Activated T-cell treated with anti-CD3 and anti-CD28 coated beads, Interleukin-2, amount 50 U/mL, for 4 hours (primary cell): Measurements from ENCODE around the gene DGCR2. TPM values are rescaled to one million over a fixed set of nuclear protein-coding genes. Genes with fewer than 3 reads are reported as not detected.

Experiments
- ATAC-seq, 2 donors: fragments of 200-7000 bp; cut with Tn5 transposase; one replicate each; pipeline ENCODE4 v1.10.0; 2021
- DNase-seq: peaks from one replicate; pipeline ENCODE4 v3.0.0-alpha.2; 2020
- H3K27me3 Mint-ChIP-seq: one replicate; pipeline ENCODE4 v1.8.0; 2021; ENCODE audit warnings: low read depth, mixed read lengths
- H3K36me3 Mint-ChIP-seq: one replicate; pipeline ENCODE4 v1.8.0; 2022; ENCODE audit warnings: mixed read lengths; ENCODE audit not compliant: insufficient read depth
- H3K4me1 Mint-ChIP-seq: one replicate; pipeline ENCODE4 v1.8.0; 2021; ENCODE audit warnings: low read depth, mixed read lengths
- H3K4me3 Mint-ChIP-seq: one replicate; pipeline ENCODE4 v1.8.0; 2021; ENCODE audit warnings: mild to moderate bottlenecking, moderate library complexity, mixed read lengths
- H3K9me3 Mint-ChIP-seq: one replicate; pipeline ENCODE4 v1.8.0; 2021; ENCODE audit warnings: mixed read lengths
- total RNA-seq, 3 donors: library from RNA; stranded (reverse); gene quantifications; one replicate each; pipeline ENCODE4 v1.2.1, GENCODE V29; 2021

DGCR2 gene
- total RNA-seq, 3 donors from 2014 or later: 25.8 to 27.7 (median 27.0) TPM

DNA sequence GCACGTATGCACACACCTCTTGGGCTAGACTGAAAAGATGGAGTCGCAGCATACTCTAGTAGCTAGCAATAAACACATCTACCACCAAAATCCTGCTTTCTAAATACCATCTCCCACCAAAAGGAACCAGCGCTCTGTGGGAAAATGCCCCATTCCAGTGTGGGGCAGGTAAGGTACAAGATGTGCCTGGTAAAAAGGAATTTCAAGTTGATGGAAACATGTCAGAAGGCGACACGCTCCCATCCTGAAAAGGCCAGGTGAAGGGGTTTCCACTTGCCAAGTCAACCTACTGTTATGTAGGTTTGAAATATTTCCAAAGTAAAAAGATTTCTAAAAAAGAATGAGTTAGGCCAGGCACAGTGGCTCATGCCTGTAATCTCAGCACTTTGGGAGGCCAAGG is 8.8 kb downstream of the DGCR2 start:
- H3K9me3 Mint-ChIP-seq: no peaks in the 10 kb centered on the region
- H3K27me3 Mint-ChIP-seq: no peaks in the 10 kb centered on the region
- peaks cover 7% of the 10 kb centered on the region for H3K36me3 Mint-ChIP-seq
- ATAC-seq (no peak), DNase-seq (no peak)
- H3K4me3 Mint-ChIP-seq: no peak overlapping the region
- H3K4me1 Mint-ChIP-seq: peaks cover 76% of the 10 kb centered on the region

GRCh38 chr22:19111584-19111983 is 10.6 kb downstream of the DGCR2 start:
- Mint-ChIP-seq H3K27me3 (no peaks in the 10 kb centered on the region), H3K4me3 (no peak overlapping the region), H3K4me1 (peaks cover 74% of the 10 kb centered on the region), H3K36me3 (peaks cover 10% of the 10 kb centered on the region), H3K9me3 (no peaks in the 10 kb centered on the region)
- no peak for ATAC-seq
- no peak for DNase-seq

DNA sequence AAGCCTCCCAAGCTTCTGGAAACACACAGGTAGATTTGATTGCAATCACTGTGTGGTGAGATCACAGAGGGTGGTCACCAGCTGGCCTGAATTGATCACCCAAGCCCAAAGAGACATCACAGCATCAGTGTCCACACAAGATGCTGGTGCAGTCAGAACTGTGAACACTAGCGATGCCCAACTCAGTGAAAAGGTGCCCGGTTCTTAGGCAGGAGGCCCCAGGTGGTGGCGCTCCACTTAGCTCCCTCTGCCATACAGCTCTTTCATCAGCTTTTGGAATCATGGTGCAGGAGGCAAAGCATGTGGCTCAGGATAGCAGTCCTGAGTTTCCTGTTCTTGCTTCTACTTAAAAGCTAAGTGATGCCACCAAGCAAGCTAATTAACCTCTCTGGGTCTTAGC is 11.1 kb downstream of the DGCR2 start:
- no peaks in the 10 kb centered on the region for H3K9me3 Mint-ChIP-seq
- DNase-seq: no peak
- H3K36me3 Mint-ChIP-seq: peaks cover 10% of the 10 kb centered on the region
- H3K4me1 Mint-ChIP-seq: peaks cover 74% of the 10 kb centered on the region
- no peaks in the 10 kb centered on the region for H3K27me3 Mint-ChIP-seq
- H3K4me3 Mint-ChIP-seq: no peak overlapping the region
- ATAC-seq: no peak

DNA sequence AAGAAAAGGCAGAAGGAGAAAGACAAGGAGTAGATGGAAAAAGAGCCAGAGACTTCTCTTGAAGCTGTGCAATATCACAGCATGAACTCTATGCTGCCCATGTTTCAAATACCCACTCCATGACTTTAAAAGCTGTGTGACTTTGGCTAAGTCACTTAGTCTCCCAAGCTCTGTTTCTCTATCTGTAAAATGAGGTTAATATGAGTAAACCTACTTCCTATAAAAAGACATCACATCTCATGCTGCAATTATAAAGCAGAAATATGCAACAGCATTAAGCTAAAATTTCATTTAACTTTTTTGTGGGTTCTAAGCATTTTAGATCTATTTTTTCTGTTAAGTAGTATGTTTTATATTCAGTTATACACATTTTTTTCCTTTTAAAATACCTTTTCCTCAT is 11.6 kb downstream of the DGCR2 start:
- Mint-ChIP-seq H3K4me1 (peaks cover 74% of the 10 kb centered on the region), H3K27me3 (no peaks in the 10 kb centered on the region), H3K4me3 (no peak overlapping the region), H3K36me3 (peaks cover 7% of the 10 kb centered on the region), H3K9me3 (no peaks in the 10 kb centered on the region)
- DNase-seq (no peak), ATAC-seq (no peak)

GRCh38 chr22:19110064-19110458 is 12.2 kb downstream of the DGCR2 start:
- ATAC-seq: peak in 1 of 2 donors; percentile 7
- peaks cover 7% of the 10 kb centered on the region for H3K36me3 Mint-ChIP-seq
- peak overlapping the region; percentile 67 for H3K4me3 Mint-ChIP-seq
- no peaks in the 10 kb centered on the region for H3K27me3 Mint-ChIP-seq
- no peaks in the 10 kb centered on the region for H3K9me3 Mint-ChIP-seq
- peaks cover 70% of the 10 kb centered on the region for H3K4me1 Mint-ChIP-seq
- no peak for DNase-seq

DNA sequence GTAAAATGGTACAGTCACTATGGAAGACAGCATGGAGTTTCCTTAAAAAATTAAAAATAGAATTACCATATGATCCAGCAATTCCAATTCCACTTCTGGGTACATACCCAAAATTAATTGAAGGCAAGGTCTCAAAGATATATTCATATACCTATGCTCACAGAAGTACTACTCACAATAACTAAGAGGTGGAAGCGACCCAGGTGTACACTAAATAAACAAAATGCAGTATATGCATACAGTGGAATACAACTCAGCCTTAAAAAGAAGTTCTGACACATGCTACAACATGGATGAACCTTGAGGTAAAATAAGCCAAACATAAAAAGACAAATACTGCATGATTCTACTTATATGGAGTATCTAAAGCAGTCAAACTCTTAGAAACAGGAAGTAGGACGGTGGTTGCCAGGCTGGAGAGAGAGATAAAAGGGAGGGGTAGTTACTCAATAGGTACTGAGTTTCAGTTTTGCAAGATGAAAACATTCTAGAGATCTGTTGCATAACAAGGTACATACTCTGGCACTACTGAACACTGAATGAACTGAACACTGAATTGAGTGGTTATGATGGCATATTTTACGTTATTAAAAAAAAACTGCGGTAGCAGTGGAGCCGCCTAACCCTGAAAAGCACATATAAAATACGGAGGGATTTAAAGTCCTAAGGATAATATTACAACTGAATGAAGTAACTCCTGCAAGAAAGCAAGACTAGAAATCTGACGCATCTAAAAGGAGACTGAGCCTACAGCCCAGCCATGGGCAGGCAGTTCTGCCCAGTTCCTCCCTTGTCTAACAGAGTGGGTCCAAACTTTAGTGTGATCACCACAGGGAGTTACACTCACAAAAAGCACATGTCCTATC is 12.8 kb downstream of the DGCR2 start:
- H3K27me3 Mint-ChIP-seq: no peaks in the 10 kb centered on the region
- H3K4me3 Mint-ChIP-seq: peak overlapping the region; percentile 67
- ATAC-seq: peak; percentile 89 to 91
- H3K9me3 Mint-ChIP-seq: no peaks in the 10 kb centered on the region
- peaks cover 64% of the 10 kb centered on the region for H3K4me1 Mint-ChIP-seq
- DNase-seq: peak; percentile 32
- peaks cover 3% of the 10 kb centered on the region for H3K36me3 Mint-ChIP-seq

GRCh38 chr22:19108807-19109197 is 13.4 kb downstream of the DGCR2 start:
- H3K9me3 Mint-ChIP-seq: no peaks in the 10 kb centered on the region
- ATAC-seq: no peak
- H3K36me3 Mint-ChIP-seq: peaks cover 3% of the 10 kb centered on the region
- H3K27me3 Mint-ChIP-seq: no peaks in the 10 kb centered on the region
- DNase-seq: no peak
- peak overlapping the region; percentile 2 for H3K4me3 Mint-ChIP-seq
- peaks cover 70% of the 10 kb centered on the region for H3K4me1 Mint-ChIP-seq

GRCh38 chr22:19107730-19108074 is 14.5 kb downstream of the DGCR2 start:
- Mint-ChIP-seq H3K27me3 (no peaks in the 10 kb centered on the region), H3K9me3 (no peaks in the 10 kb centered on the region), H3K4me3 (no peak overlapping the region), H3K4me1 (peaks cover 71% of the 10 kb centered on the region), H3K36me3 (peaks cover 3% of the 10 kb centered on the region)
- DNase-seq (no peak), ATAC-seq (no peak)

DNA sequence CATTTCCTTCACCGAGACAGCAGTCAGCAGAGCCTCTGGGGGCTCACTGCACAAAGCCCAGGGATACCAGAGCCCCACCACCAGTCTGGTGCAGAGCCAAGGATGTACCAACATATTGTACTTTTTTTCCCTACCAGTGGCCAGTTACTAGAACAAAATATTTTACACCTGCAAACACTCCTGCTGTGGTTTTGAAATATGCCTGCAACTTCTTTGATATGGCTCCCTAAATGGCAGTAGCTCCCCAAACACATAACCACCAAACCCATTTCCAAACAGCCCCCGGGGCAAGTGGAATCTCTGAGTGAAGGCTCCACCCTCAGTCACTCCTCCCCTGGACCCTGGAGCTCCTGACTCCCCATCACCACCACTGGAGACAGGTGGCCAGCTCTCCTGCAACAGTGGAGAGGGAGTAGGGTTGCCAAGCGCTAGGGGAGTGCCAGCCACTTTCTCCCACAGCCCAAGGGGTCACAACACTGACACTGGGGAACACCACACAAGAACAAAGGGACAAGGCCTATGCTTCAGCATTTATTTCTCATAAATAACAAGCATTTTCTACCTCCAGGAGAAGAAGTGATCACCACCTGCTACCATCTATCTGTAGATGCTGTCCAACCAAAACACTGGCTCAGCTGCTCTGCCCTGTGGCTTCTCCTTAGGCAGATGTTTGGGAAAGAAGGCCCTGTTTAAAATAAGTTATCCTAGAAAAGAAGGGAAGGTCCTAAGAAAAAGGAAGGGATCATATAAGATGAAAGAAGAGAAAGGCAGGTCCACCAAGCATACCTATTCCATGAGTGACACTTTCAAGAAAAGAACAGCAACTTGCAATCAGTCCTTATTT is 15.1 kb downstream of the DGCR2 start:
- ATAC-seq (no peak), DNase-seq (no peak)
- H3K9me3 Mint-ChIP-seq: no peaks in the 10 kb centered on the region
- H3K27me3 Mint-ChIP-seq: no peaks in the 10 kb centered on the region
- H3K36me3 Mint-ChIP-seq: peaks cover 3% of the 10 kb centered on the region
- H3K4me1 Mint-ChIP-seq: peaks cover 67% of the 10 kb centered on the region
- no peak overlapping the region for H3K4me3 Mint-ChIP-seq

- Mint-ChIP-seq H3K4me3 (no peak overlapping the region), H3K27me3 (no peaks in the 10 kb centered on the region)
Measured at GRCh38 chr22:19105867-19106802, 16.1 kb downstream of the DGCR2 start.

DNA sequence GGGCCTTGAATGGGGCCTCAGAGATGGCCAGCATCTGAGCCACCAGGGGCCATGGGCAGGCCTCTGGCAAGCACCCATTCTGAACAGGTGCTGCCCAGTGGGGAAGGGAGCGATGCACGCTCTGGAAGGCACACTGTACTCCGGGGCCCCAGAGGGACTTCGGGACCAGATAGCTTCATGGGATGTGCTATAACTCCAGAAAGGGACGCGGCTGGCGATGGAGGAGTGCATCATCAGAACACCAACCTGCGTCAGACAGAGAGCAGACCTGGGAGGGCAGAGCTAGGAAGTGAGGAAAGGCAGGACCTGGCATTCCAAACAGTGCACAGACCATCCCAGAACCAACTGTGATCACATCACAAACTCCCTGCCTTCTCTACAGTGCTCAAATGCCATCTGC is 16.8 kb downstream of the DGCR2 start:
- peaks cover 60% of the 10 kb centered on the region for H3K4me1 Mint-ChIP-seq
- no peak overlapping the region for H3K4me3 Mint-ChIP-seq
- no peaks in the 10 kb centered on the region for H3K27me3 Mint-ChIP-seq
- H3K36me3 Mint-ChIP-seq: peaks cover 3% of the 10 kb centered on the region
- no peak for DNase-seq
- ATAC-seq: no peak
- H3K9me3 Mint-ChIP-seq: no peaks in the 10 kb centered on the region

More at GRCh38 chr22:19105867-19106802, 16.1 kb downstream of the DGCR2 start:
- Mint-ChIP-seq H3K36me3 (peaks cover 3% of the 10 kb centered on the region), H3K9me3 (no peaks in the 10 kb centered on the region), H3K4me1 (peaks cover 65% of the 10 kb centered on the region)
- DNase-seq: peak; percentile 38
- ATAC-seq: peak in 1 of 2 donors; percentile 45

GRCh38 chr22:19103880-19104821 is 18.1 kb downstream of the DGCR2 start:
- DNase-seq (no peak), ATAC-seq (no peak)
- H3K4me1 Mint-ChIP-seq: peaks cover 53% of the 10 kb centered on the region
- H3K27me3 Mint-ChIP-seq: no peaks in the 10 kb centered on the region
- peaks cover 3% of the 10 kb centered on the region for H3K36me3 Mint-ChIP-seq
- H3K9me3 Mint-ChIP-seq: no peaks in the 10 kb centered on the region
- H3K4me3 Mint-ChIP-seq: no peak overlapping the region

DNA sequence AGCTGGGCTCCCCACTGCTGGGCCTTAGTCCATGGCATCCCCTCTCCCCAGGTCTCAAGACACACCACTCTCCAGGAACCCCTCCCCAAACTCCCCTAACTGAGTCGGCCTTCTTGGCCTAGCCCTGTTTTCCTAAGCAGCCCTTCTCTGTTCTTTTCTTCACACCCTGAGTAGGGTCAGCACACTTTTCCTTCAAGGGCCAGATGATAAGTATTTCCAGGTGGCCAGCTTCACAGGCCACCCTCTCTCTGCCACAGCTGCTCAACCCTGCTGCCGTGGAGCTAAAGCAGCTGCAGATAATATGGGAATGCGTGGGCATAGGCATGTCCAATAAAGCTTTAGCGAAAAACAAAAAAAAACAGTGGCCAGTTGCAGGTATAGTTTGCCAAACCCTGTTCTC is 24.1 kb downstream of the DGCR2 start:
- H3K4me1 Mint-ChIP-seq: peaks cover 32% of the 10 kb centered on the region
- ATAC-seq: no peak

More for the DNA sequence above, 24.1 kb downstream of the DGCR2 start:
- Mint-ChIP-seq H3K36me3 (peaks cover 11% of the 10 kb centered on the region), H3K27me3 (no peaks in the 10 kb centered on the region), H3K4me3 (no peak overlapping the region), H3K9me3 (no peaks in the 10 kb centered on the region)
- no peak for DNase-seq
